Measurements from ENCODE around the gene CYP24A1. TPM values are rescaled to one million over a fixed set of nuclear protein-coding genes. Genes with fewer than 3 reads are reported as not detected.
A peak's percentile ranks its signal among the peaks of the same experiment; 100 is the strongest.

The CYP24A1 gene
- total and polyA plus RNA-seq, 2 of the 13 experiments (the other 11 are each of a cell fraction or from before 2014, with no cell fraction given), result 9.4 to 32.7 TPM

DNA sequence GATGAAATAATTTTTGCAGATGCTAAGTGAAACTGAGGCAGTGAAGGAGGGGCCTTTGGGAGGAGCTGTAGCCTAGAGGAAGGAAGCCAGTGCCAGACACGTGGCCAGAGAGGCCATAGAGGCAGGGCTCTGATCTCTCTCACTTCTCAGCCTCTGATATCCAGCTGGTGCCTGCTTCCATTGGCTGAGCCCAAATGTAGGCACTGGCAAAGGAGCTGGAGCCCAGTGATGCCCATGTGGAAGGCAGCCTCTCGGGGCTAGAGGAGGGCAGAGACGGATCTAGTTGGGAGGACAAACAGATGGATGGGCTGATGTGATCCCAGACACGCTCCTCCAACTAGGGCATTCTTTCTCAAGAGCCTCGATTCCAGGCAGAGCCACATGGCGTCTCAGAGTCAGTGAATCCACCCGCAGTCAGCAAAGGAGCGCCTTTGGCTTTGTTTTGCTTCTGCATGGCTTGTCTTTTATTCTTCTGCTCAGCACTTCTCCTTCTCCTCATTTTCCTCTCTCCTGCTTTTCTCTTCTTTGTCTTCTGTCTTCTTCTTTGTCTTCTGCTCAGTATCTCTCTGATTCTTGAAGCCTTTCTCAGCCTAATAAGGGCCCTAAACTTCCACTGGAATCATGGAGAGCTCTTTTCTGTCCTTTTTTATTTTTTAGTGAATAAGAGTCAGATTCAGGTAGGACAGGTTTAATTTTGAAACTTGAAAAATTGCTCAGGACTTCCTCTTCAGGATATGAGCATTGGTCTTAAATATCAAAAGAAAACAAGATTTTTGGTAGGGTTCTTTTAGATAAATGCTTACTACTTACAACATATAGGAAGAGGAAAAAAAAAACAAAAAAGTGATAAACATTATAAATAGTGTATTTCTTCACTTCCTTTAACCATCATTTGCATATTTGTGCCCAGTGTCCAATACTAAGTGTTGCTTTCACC, 41.8 kb downstream of the CYP24A1 start (continued):
- TF ChIP-seq, protein P1, sequence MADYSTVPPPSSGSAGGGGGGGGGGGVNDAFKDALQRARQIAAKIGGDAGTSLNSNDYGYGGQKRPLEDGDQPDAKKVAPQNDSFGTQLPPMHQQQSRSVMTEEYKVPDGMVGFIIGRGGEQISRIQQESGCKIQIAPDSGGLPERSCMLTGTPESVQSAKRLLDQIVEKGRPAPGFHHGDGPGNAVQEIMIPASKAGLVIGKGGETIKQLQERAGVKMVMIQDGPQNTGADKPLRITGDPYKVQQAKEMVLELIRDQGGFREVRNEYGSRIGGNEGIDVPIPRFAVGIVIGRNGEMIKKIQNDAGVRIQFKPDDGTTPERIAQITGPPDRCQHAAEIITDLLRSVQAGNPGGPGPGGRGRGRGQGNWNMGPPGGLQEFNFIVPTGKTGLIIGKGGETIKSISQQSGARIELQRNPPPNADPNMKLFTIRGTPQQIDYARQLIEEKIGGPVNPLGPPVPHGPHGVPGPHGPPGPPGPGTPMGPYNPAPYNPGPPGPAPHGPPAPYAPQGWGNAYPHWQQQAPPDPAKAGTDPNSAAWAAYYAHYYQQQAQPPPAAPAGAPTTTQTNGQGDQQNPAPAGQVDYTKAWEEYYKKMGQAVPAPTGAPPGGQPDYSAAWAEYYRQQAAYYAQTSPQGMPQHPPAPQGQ (CRISPR knock-in tag; IDR thresholded peaks at IDR 0.05; ENCODE audit: borderline replicate concordance), result no peak
- TF ChIP-seq ZNF543 (CRISPR knock-in tag; IDR thresholded peaks at IDR 0.05) (0 out of 2 replicates have a peak, but pooled peaks have one; percentile 38), ZNF33A (CRISPR knock-in tag; IDR thresholded peaks at IDR 0.05; ENCODE audit: borderline replicate concordance) (0 out of 2 replicates have a peak, but pooled peaks have one; percentile 10), PHF20 (CRISPR knock-in tag; IDR thresholded peaks at IDR 0.05) (no peak), PAWR (CRISPR knock-in tag; IDR thresholded peaks at IDR 0.05; ENCODE audit: borderline replicate concordance) (no peak; the same call in 1 of the 2 replicates), ZNF260 (CRISPR knock-in tag; IDR thresholded peaks at IDR 0.05; ENCODE audit: borderline replicate concordance, low read depth) (no peak), KLF9 (CRISPR knock-in tag; IDR thresholded peaks at IDR 0.05; ENCODE audit: low read depth) (no peak), SRF (IDR thresholded peaks at IDR 0.05; ENCODE audit: low read depth, low read length) (no peak), ZNF3 (CRISPR knock-in tag; IDR thresholded peaks at IDR 0.05) (no peak), TARDBP (CRISPR knock-in tag; IDR thresholded peaks at IDR 0.05) (no peak), ZNF776 (CRISPR knock-in tag; IDR thresholded peaks at IDR 0.05) (no peak), PHF8 (CRISPR knock-in tag; IDR thresholded peaks at IDR 0.05) (no peak), TGIF2 (CRISPR knock-in tag; IDR thresholded peaks at IDR 0.05) (no peak), PHB2 (IDR thresholded peaks at IDR 0.05; ENCODE audit: partially characterized antibody) (no peak), FOXP1 (IDR thresholded peaks at IDR 0.05) (no peak), FOXP1 (CRISPR knock-in tag; IDR thresholded peaks at IDR 0.05) (no peak), ZNF879 (CRISPR knock-in tag; IDR thresholded peaks at IDR 0.05) (no peak), ZNF619 (CRISPR knock-in tag; IDR thresholded peaks at IDR 0.05) (peak; percentile 70; the same call in 1 of the 2 replicates)
- TF ChIP-seq, protein P2, sequence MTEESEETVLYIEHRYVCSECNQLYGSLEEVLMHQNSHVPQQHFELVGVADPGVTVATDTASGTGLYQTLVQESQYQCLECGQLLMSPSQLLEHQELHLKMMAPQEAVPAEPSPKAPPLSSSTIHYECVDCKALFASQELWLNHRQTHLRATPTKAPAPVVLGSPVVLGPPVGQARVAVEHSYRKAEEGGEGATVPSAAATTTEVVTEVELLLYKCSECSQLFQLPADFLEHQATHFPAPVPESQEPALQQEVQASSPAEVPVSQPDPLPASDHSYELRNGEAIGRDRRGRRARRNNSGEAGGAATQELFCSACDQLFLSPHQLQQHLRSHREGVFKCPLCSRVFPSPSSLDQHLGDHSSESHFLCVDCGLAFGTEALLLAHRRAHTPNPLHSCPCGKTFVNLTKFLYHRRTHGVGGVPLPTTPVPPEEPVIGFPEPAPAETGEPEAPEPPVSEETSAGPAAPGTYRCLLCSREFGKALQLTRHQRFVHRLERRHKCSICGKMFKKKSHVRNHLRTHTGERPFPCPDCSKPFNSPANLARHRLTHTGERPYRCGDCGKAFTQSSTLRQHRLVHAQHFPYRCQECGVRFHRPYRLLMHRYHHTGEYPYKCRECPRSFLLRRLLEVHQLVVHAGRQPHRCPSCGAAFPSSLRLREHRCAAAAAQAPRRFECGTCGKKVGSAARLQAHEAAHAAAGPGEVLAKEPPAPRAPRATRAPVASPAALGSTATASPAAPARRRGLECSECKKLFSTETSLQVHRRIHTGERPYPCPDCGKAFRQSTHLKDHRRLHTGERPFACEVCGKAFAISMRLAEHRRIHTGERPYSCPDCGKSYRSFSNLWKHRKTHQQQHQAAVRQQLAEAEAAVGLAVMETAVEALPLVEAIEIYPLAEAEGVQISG (CRISPR knock-in tag; IDR thresholded peaks at IDR 0.05), result 0 out of 2 replicates have a peak, but pooled peaks have one; percentile 27
- TF ChIP-seq, protein P3, sequence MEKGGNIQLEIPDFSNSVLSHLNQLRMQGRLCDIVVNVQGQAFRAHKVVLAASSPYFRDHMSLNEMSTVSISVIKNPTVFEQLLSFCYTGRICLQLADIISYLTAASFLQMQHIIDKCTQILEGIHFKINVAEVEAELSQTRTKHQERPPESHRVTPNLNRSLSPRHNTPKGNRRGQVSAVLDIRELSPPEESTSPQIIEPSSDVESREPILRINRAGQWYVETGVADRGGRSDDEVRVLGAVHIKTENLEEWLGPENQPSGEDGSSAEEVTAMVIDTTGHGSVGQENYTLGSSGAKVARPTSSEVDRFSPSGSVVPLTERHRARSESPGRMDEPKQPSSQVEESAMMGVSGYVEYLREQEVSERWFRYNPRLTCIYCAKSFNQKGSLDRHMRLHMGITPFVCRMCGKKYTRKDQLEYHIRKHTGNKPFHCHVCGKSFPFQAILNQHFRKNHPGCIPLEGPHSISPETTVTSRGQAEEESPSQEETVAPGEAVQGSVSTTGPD (CRISPR knock-in tag; IDR thresholded peaks at IDR 0.05), result no peak
- TF ChIP-seq, protein P4, sequence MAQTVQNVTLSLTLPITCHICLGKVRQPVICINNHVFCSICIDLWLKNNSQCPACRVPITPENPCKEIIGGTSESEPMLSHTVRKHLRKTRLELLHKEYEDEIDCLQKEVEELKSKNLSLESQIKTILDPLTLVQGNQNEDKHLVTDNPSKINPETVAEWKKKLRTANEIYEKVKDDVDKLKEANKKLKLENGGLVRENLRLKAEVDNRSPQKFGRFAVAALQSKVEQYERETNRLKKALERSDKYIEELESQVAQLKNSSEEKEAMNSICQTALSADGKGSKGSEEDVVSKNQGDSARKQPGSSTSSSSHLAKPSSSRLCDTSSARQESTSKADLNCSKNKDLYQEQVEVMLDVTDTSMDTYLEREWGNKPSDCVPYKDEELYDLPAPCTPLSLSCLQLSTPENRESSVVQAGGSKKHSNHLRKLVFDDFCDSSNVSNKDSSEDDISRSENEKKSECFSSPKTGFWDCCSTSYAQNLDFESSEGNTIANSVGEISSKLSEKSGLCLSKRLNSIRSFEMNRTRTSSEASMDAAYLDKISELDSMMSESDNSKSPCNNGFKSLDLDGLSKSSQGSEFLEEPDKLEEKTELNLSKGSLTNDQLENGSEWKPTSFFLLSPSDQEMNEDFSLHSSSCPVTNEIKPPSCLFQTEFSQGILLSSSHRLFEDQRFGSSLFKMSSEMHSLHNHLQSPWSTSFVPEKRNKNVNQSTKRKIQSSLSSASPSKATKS (CRISPR knock-in tag; IDR thresholded peaks at IDR 0.05), result no peak
